ENCODE data around the gene RYR2.

DNA sequence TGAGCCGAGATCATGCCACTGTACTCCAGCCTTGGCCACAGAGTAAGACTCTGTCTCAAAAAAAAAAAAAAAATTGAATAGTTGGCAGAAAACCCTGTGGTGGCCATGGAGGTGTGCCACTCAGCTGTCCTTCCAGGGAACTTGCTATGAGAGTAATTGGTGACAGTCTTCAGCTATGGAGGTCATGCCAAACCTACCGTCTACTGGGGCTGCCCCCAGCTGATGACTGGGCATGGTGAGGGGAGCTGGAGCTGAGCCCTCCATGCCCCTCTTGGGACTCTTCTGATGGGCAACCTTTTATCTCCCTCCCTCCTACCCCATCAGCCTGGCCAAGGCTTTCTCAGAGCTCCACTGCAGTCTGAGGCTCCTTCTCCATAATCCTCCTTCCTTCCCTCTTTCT lies 84.2 kb downstream of the RYR2 start:
- TF ChIP-seq, protein P1, sequence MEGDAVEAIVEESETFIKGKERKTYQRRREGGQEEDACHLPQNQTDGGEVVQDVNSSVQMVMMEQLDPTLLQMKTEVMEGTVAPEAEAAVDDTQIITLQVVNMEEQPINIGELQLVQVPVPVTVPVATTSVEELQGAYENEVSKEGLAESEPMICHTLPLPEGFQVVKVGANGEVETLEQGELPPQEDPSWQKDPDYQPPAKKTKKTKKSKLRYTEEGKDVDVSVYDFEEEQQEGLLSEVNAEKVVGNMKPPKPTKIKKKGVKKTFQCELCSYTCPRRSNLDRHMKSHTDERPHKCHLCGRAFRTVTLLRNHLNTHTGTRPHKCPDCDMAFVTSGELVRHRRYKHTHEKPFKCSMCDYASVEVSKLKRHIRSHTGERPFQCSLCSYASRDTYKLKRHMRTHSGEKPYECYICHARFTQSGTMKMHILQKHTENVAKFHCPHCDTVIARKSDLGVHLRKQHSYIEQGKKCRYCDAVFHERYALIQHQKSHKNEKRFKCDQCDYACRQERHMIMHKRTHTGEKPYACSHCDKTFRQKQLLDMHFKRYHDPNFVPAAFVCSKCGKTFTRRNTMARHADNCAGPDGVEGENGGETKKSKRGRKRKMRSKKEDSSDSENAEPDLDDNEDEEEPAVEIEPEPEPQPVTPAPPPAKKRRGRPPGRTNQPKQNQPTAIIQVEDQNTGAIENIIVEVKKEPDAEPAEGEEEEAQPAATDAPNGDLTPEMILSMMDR (IDR thresholded peaks at IDR 0.05) = no peak
- TF ChIP-seq EP300 (IDR thresholded peaks at IDR 0.05) = no peak

All from A549 (cell line).